Hepatocyte (in vitro differentiated cells): ENCODE data around the gene CXXC1. TPM values are rescaled to one million over a fixed set of nuclear protein-coding genes. Genes with fewer than 3 reads are reported as not detected.

Source experiments
- DNase-seq: peaks from one replicate; pipeline ENCODE4 v3.0.0-alpha.2; 2016; ENCODE audit warnings: low spot score
- H2AFZ ChIP-seq: fragments of 200-600 bp; sonication (generic); 2 replicates; pipeline ENCODE4 v1.6.0; 2016; ENCODE audit warnings: antibody characterized with exemption, mild to moderate bottlenecking
- H3K27ac ChIP-seq: fragments of 200-600 bp; sonication (generic); 2 replicates; pipeline ENCODE4 v1.5.1; 2016; ENCODE audit warnings: mild to moderate bottlenecking
- H3K27me3 ChIP-seq: fragments of 200-600 bp; sonication (generic); 2 replicates; pipeline ENCODE4 v1.6.1; 2016
- H3K36me3 ChIP-seq: fragments of 200-600 bp; sonication (generic); replicated peaks from 2 replicates; pipeline ENCODE4 v1.5.1; 2016; ENCODE audit warnings: low read depth; ENCODE audit not compliant: insufficient read depth
- H3K4me1 ChIP-seq: fragments of 200-600 bp; sonication (generic); 2 replicates; pipeline ENCODE4 v1.5.1; 2016; ENCODE audit warnings: mild to moderate bottlenecking, moderate library complexity; ENCODE audit not compliant: insufficient read depth
- H3K4me2 ChIP-seq: fragments of 200-600 bp; sonication (generic); 2 replicates; pipeline ENCODE4 v1.6.0; 2016
- H3K4me3 ChIP-seq: fragments of 200-600 bp; sonication (generic); 2 replicates; pipeline ENCODE4 v1.5.1; 2016; ENCODE audit warnings: mild to moderate bottlenecking
- H3K79me2 ChIP-seq: fragments of 200-600 bp; sonication (generic); 2 replicates; pipeline ENCODE4 v1.6.0; 2017; ENCODE audit warnings: mild to moderate bottlenecking
- H3K9me2 ChIP-seq: fragments of 200-600 bp; sonication (generic); replicated peaks from 2 replicates; pipeline ENCODE4 v1.6.0; 2017; ENCODE audit warnings: mild to moderate bottlenecking; ENCODE audit not compliant: insufficient read depth
- H3K9me3 ChIP-seq: fragments of 200-600 bp; sonication (generic); 2 replicates; pipeline ENCODE4 v1.5.1; 2016; ENCODE audit warnings: low read depth, mild to moderate bottlenecking
- H4K20me1 ChIP-seq: fragments of 200-600 bp; sonication (generic); 2 replicates; pipeline ENCODE4 v1.6.0; 2016; ENCODE audit warnings: mild to moderate bottlenecking; ENCODE audit not compliant: insufficient read depth, poor library complexity, severe bottlenecking
- CTCF ChIP-seq: fragments of 200-600 bp; sonication (generic); IDR thresholded peaks from 2 replicates; pipeline ENCODE4 v1.5.1; 2016; ENCODE audit warnings: antibody characterized with exemption, mild to moderate bottlenecking; ENCODE audit not compliant: poor library complexity
- EZH2 ChIP-seq: fragments of 200-600 bp; sonication (generic); IDR thresholded peaks from 2 replicates; pipeline ENCODE4 v1.6.1; 2016; ENCODE audit warnings: antibody characterized with exemption, mild to moderate bottlenecking, borderline replicate concordance
- EZH2phosphoT487 ChIP-seq: fragments of 200-600 bp; sonication (generic); IDR thresholded peaks from one replicate; pipeline ENCODE4 v1.6.1; 2018; ENCODE audit warnings: antibody characterized with exemption, mild to moderate bottlenecking, low read depth, moderate library complexity; ENCODE audit not compliant: unreplicated experiment, severe bottlenecking
- WGBS: methylation state at CpG from one replicate; pipeline ENCODE4 v1.1.6; 2016; ENCODE audit warnings: low lambda C conversion rate; ENCODE audit errors: missing lambda C conversion rate; 5-methylcytosine and 5-hydroxymethylcytosine counted together
- polyA plus RNA-seq: library from polyadenylated mRNA; unstranded; fragments of >200 nt; fragmentation: Nextera tagmentation; extraction: Ambion mirVana; gene quantifications from 2 replicates; pipeline ENCODE4 v1.2.1, GENCODE V29; 2016
- total RNA-seq: library from RNA; depleted of rRNA; stranded (reverse); fragments of >200 nt; gene quantifications from 2 replicates; pipeline ENCODE4 v1.2.3, GENCODE V29; 2014

CXXC1 gene
- total and polyA plus RNA-seq, 2 experiments from 2014 or later, result 52.7 to 68.3 TPM

- no peak overlapping the region for H3K4me2 ChIP-seq
- no peaks in the 10 kb centered on the region for H3K27me3 ChIP-seq
- DNase-seq, result no peak
- no peak overlapping the region for H3K27ac ChIP-seq
- H3K4me1 ChIP-seq, result peaks cover 16% of the 10 kb centered on the region
- H3K9me3 ChIP-seq, result no peaks in the 10 kb centered on the region
- no peak overlapping the region for H3K4me3 ChIP-seq
- no peaks in the 10 kb centered on the region for H3K9me2 ChIP-seq
- TF ChIP-seq EZH2, result no peak
- no peak for TF ChIP-seq CTCF
- no peak for TF ChIP-seq EZH2phosphoT487
- peaks cover 6% of the 10 kb centered on the region for H4K20me1 ChIP-seq
- 96% methylated on average over 4 of the region's 4 CpGs for WGBS
- no peak overlapping the region for H2AFZ ChIP-seq
- no peaks in the 10 kb centered on the region for H3K36me3 ChIP-seq
- H3K79me2 ChIP-seq, result peaks cover 29% of the 10 kb centered on the region
Measured at GRCh38 chr18:50276452-50276851, 11.0 kb downstream of the CXXC1 start.

- Histone ChIP-seq H3K36me3 (no peaks in the 10 kb centered on the region), H3K4me2 (no peak overlapping the region)
- 97% methylated on average over 19 of the region's 19 CpGs for WGBS
Measured at GRCh38 chr18:50275503-50276036, 11.9 kb downstream of the CXXC1 start.

GRCh38 chr18:50274941-50275340 is 12.6 kb downstream of the CXXC1 start:
- Histone ChIP-seq H3K4me2 (no peak overlapping the region), H3K4me1 (peaks cover 11% of the 10 kb centered on the region), H3K79me2 (peaks cover 18% of the 10 kb centered on the region), H3K9me2 (no peaks in the 10 kb centered on the region), H4K20me1 (peaks cover 6% of the 10 kb centered on the region), H3K27ac (no peak overlapping the region), H3K36me3 (no peaks in the 10 kb centered on the region), H3K27me3 (no peaks in the 10 kb centered on the region), H3K9me3 (no peaks in the 10 kb centered on the region), H2AFZ (no peak overlapping the region), H3K4me3 (no peak overlapping the region)
- 98% methylated on average over 7 of the region's 10 CpGs for WGBS
- TF ChIP-seq EZH2phosphoT487 (no peak), EZH2 (no peak)
- DNase-seq, result no peak

More at GRCh38 chr18:50275503-50276036, 11.9 kb downstream of the CXXC1 start:
- Histone ChIP-seq H3K4me3 (no peak overlapping the region), H2AFZ (no peak overlapping the region), H3K9me3 (no peaks in the 10 kb centered on the region), H3K27ac (no peak overlapping the region), H3K4me1 (peaks cover 16% of the 10 kb centered on the region), H3K9me2 (no peaks in the 10 kb centered on the region), H4K20me1 (peaks cover 6% of the 10 kb centered on the region), H3K79me2 (peaks cover 24% of the 10 kb centered on the region), H3K27me3 (no peaks in the 10 kb centered on the region)
- no peak for DNase-seq
- TF ChIP-seq CTCF, result no peak
- no peak for TF ChIP-seq EZH2phosphoT487
- no peak for TF ChIP-seq EZH2

- H3K27me3 ChIP-seq, result no peaks in the 10 kb centered on the region
- no peak overlapping the region for H3K27ac ChIP-seq
- H3K36me3 ChIP-seq, result no peaks in the 10 kb centered on the region
- no peaks in the 10 kb centered on the region for H3K9me3 ChIP-seq
- TF ChIP-seq CTCF, result no peak
- TF ChIP-seq EZH2phosphoT487, result no peak
- no peak for TF ChIP-seq EZH2
- peaks cover 9% of the 10 kb centered on the region for H3K79me2 ChIP-seq
- DNase-seq, result no peak
- peaks cover 4% of the 10 kb centered on the region for H4K20me1 ChIP-seq
- no peak overlapping the region for H2AFZ ChIP-seq
- no peak overlapping the region for H3K4me3 ChIP-seq
- 96% methylated on average over 17 of the region's 17 CpGs for WGBS
- no peak overlapping the region for H3K4me2 ChIP-seq
- no peaks in the 10 kb centered on the region for H3K9me2 ChIP-seq
- peaks cover 2% of the 10 kb centered on the region for H3K4me1 ChIP-seq
Measured at GRCh38 chr18:50274044-50274442, 13.4 kb downstream of the CXXC1 start.
